ENCODE data around the gene FAAP100. TPM values are rescaled to one million over a fixed set of nuclear protein-coding genes. Genes with fewer than 3 reads are reported as not detected.

FAAP100 gene
- total RNA-seq, 1 donor from 2014 or later: 11.0 TPM

- DNase-seq (ENCODE audit: low read depth in 2 of 2): peak in 1 of 2 donors; percentile 77
Observed at GRCh38 chr17:81576621-81577277, 24.6 kb upstream of the FAAP100 start.

- no peak for DNase-seq (ENCODE audit: low read depth in 2 of 2)
Observed at GRCh38 chr17:81575836-81576235, 23.7 kb upstream of the FAAP100 start.

GRCh38 chr17:81574643-81574956 lies 22.4 kb upstream of the FAAP100 start:
- DNase-seq (ENCODE audit: low read depth in 2 of 2): no peak

- DNase-seq (ENCODE audit: low read depth in 2 of 2): no peak
Observed at GRCh38 chr17:81573794-81574642, 21.9 kb upstream of the FAAP100 start.

DNA sequence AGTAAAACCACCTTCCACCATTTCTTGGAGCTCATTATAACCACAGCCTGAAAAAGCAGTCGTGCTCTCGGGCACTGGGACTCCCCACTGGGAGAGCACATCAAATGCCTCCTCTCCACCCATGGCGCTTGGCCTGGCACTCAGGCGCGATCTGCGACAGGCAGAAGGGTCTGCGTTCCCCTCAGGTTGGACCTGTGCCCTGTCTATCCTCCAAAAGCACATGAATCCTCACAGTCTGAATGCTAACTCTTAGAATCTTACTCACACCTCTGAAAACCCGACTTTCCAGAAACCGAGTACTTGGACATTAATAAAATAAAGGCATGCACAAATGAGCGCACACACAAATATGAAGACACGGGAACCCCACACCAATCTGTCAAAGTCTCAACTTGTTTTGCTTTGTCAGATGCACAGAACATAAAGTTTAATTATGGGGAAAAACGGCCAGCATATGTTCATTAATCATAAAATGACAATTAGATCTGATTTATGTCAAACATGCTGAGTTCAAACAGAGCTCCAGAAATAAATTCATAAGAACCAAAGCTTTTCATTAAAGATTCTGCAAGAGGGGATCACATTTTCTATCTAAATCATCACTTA lies 20.5 kb upstream of the FAAP100 start:
- DNase-seq (ENCODE audit: low read depth in 2 of 2): no peak

DNA sequence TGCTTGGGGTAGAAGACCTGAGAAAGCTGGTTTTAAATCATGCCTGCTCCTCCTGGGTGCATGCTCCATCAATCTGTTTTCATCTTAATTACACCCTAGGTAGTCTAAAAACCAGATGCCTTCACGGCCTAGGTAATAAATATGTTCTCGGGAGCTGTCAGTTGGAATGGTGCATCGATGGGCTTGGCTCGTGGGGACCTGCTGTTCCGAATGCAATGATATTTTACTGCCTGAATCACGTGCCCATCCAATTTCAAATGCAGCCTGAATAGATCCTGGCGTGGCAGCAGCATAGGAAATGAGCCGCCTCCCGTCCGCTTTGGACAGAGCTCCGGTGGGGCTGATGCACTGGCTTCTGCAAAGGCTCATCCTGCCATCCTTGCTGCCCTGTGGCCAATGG lies 18.8 kb upstream of the FAAP100 start:
- no peak for DNase-seq (ENCODE audit: low read depth in 2 of 2)

DNA sequence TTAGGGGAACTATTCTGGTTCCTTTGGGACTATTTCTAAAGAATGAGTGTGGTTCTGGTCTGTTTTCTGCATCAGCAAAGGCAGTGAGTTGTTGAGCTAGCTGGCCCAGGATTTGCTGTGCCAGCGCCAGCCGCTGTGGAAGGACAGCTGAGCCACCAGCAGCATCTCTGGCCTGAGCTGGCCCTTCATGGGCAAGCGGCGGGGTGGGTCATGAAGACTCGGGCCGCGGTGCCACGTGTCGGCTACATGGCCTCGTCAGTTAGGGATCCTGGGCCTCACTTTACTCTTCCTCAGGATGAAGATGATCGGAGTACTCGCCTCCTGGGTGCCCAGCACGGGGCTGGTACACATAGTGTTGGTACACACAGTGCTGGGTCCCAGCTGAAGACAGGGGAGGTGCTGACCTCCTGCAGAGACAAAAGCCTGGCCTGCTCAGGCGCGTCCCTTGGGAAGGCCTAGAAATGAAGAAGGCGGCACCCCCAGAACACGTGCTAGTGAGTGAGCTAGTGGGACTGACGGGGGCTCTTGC lies 17.9 kb upstream of the FAAP100 start:
- no peak for DNase-seq (ENCODE audit: low read depth in 2 of 2)

DNA sequence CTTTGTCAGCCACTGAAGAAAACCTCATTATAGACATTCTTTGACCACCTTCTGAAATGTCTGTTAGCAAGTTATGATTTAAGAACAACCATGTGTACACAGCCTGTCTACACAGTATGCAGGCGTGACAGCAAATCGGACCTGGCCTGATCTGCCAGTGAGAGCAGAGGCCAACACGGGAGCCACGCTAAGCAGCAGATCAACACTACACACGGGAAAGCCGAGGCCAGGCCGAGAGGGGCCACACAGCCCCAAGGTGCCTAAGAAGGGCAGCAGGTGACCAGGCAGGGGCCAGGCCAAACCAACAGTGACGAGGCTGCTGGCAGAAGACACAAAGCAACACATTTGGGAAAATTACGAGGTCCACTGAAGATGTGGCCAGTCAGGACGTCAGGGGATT lies 16.3 kb upstream of the FAAP100 start:
- no peak for DNase-seq (ENCODE audit: low read depth in 2 of 2)

DNA sequence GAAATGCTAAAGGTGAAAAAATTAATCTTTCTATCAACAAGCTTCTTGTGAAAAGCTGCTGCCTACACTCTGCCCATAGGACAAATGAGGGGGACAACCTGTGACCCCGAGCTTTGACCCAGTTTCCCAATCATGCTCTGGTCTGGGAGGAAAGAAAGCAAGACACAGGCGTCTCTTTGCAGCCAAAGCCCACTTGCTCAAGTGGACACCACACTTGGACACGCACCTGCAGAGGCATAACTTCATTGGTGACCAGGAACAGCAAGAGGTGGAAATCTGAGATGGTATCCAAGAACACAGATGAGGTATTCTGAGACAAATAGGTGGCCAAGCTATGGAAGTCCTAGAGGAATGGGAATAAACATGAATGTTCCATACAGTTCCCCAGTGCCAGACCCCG lies 15.0 kb upstream of the FAAP100 start:
- no peak for DNase-seq (ENCODE audit: low read depth in 2 of 2)

- DNase-seq (ENCODE audit: low read depth in 2 of 2): peak; percentile 63 to 91
Observed at GRCh38 chr17:81566461-81567126, 14.4 kb upstream of the FAAP100 start.

- DNase-seq (ENCODE audit: low read depth in 2 of 2): no peak
Observed at GRCh38 chr17:81565231-81565630, 13.1 kb upstream of the FAAP100 start.

DNA sequence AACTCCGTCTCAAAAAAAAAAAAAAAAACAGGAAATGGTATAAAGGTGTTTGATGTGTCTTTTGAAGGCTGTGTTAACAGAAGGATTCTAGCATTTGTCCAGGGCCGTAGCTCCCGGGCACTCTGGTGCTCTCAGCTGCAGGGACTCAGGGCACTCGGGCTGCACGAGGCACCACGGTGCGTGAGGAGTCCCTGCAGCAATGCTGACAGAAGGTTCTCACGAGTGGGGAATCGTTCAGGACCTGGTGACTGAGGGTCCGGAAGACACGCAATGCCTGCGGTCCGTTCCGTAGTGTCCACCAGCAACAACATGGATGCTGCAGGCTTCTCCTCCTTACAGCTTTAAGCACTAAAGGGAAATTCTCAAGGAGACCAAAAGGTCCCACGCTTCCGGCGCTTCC lies 12.6 kb upstream of the FAAP100 start:
- no peak for DNase-seq (ENCODE audit: low read depth in 2 of 2)

GRCh38 chr17:81563861-81564586 lies 11.9 kb upstream of the FAAP100 start:
- no peak for DNase-seq (ENCODE audit: low read depth in 2 of 2)

- DNase-seq (ENCODE audit: low read depth in 2 of 2): peak in 1 of 2 donors; percentile 49
Observed at GRCh38 chr17:81561494-81561885, 9.3 kb upstream of the FAAP100 start.

GRCh38 chr17:81558941-81559806 lies 7.0 kb upstream of the FAAP100 start:
- DNase-seq (ENCODE audit: low read depth in 2 of 2): peak in 1 of 2 donors; percentile 56

- DNase-seq (ENCODE audit: low read depth in 2 of 2): no peak
Observed at GRCh38 chr17:81558115-81558468, 5.9 kb upstream of the FAAP100 start.

DNA sequence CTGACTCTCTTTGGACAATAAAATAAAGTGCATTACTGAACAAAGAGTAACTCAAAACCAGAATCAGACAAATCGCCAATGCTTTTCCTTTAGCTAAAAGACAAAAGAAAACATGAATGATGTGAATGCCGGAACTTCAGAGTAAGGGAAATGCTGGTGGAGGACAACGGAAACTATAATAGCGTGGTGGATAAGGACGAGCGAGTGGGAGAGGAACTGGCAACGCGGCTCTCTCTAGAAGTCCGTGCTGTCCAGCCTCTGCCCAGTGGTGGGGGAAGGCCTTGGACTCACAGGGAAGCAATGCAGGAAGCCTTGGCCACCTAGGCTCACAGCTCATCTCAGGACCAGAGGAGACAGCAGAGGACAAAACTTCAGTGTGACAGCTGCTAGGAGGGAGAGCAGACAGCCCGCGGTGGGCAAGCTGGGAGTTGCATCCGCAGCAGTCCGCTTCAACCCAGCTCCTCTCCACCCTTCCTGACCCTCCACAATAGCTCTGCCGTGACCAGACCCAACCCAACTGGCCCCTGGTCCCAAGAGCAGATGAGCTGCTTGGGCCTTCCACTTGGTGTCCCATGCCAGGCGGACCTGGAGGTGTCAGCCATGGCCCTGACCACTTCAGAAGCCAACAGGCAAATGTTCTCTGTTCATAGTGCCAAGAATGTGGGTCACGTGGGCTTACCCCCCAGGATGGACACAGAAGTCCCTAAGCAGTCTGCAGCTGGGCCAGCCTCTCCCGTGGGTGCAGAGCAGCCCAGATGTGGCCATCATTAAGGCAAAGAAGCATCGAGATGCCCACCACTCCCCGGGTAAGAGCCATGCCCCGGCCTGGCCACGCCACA lies 5.3 kb upstream of the FAAP100 start:
- peak; percentile 37 to 56 for DNase-seq (ENCODE audit: low read depth in 2 of 2)

GRCh38 chr17:81556863-81557262 lies 4.7 kb upstream of the FAAP100 start:
- DNase-seq (ENCODE audit: low read depth in 2 of 2): no peak

GRCh38 chr17:81556175-81556691 lies 4.1 kb upstream of the FAAP100 start:
- DNase-seq (ENCODE audit: low read depth in 2 of 2): no peak

Measured in dermis microvascular lymphatic vessel endothelial cell (primary cell).